GM18858 (cell line): ENCODE data around the gene TRAPPC8.
"Not testable (repeated sequence)": the region's sequence is repeated elsewhere in the genome, so short reads cannot be mapped to it uniquely, and the experiment has no call there.

ENCODE experiments used
- ATAC-seq: cut with Tn5 transposase; IDR thresholded peaks from one replicate; pipeline ENCODE4 v1.9.1; 2021; ENCODE audit not compliant: unreplicated experiment

TRAPPC8 gene

GRCh38 chr18:31801078-31801477 is 141.8 kb downstream of the TRAPPC8 start:
- no peak for ATAC-seq

GRCh38 chr18:31799257-31799656 is 143.7 kb downstream of the TRAPPC8 start:
- not testable (repeated sequence) for ATAC-seq

- no peak for ATAC-seq
Observed at GRCh38 chr18:31798399-31798798, 144.5 kb downstream of the TRAPPC8 start.

GRCh38 chr18:31795747-31796146 is 147.2 kb downstream of the TRAPPC8 start:
- ATAC-seq: no peak

GRCh38 chr18:31793531-31793930 is 149.4 kb downstream of the TRAPPC8 start:
- ATAC-seq: no peak

- ATAC-seq: no peak
Observed at GRCh38 chr18:31792580-31792911, 150.4 kb downstream of the TRAPPC8 start.

- peak; percentile 98 for ATAC-seq
Observed at GRCh38 chr18:31791817-31792579, 150.9 kb downstream of the TRAPPC8 start.

GRCh38 chr18:31789409-31789808 is 153.5 kb downstream of the TRAPPC8 start:
- ATAC-seq: no peak

GRCh38 chr18:31783059-31783458 is 159.9 kb downstream of the TRAPPC8 start:
- ATAC-seq: no peak
